Measurements from ENCODE around the gene ARAP3.

ARAP3 gene

DNA sequence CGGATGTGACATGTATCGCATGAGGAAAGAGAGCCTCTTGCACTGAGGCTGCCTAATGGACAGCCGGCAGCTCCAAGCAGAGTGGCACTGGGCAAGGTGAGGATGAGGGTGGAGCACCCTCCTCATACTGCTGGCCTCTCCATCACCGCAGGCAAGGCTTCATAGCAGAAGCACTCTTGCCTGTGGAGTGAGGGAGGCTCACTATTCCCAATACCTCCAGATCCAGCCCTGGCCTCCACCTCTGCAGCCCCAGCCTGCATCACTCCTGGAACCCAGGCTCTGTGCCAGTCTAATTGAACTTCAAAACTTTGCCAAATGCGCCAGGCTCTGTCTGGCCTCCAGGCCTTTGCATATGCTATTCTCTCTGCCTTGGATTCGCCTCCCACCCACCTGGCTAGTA, 29.7 kb upstream of the ARAP3 start:
- H3K36me3 Mint-ChIP-seq (ENCODE audit: low read depth), result no peaks in the 10 kb centered on the region
- DNase-seq, result no peak
- H3K4me3 Mint-ChIP-seq, result no peak overlapping the region
- TF ChIP-seq, protein P1, sequence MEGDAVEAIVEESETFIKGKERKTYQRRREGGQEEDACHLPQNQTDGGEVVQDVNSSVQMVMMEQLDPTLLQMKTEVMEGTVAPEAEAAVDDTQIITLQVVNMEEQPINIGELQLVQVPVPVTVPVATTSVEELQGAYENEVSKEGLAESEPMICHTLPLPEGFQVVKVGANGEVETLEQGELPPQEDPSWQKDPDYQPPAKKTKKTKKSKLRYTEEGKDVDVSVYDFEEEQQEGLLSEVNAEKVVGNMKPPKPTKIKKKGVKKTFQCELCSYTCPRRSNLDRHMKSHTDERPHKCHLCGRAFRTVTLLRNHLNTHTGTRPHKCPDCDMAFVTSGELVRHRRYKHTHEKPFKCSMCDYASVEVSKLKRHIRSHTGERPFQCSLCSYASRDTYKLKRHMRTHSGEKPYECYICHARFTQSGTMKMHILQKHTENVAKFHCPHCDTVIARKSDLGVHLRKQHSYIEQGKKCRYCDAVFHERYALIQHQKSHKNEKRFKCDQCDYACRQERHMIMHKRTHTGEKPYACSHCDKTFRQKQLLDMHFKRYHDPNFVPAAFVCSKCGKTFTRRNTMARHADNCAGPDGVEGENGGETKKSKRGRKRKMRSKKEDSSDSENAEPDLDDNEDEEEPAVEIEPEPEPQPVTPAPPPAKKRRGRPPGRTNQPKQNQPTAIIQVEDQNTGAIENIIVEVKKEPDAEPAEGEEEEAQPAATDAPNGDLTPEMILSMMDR (IDR thresholded peaks at IDR 0.05), result no peak
- peaks cover 21% of the 10 kb centered on the region for H3K4me1 Mint-ChIP-seq
- H3K9me3 Mint-ChIP-seq, result no peaks in the 10 kb centered on the region
- H3K27ac Mint-ChIP-seq, result no peak overlapping the region
- H3K27me3 Mint-ChIP-seq (ENCODE audit: low read depth, poor library complexity), result peaks cover 36% of the 10 kb centered on the region

DNA sequence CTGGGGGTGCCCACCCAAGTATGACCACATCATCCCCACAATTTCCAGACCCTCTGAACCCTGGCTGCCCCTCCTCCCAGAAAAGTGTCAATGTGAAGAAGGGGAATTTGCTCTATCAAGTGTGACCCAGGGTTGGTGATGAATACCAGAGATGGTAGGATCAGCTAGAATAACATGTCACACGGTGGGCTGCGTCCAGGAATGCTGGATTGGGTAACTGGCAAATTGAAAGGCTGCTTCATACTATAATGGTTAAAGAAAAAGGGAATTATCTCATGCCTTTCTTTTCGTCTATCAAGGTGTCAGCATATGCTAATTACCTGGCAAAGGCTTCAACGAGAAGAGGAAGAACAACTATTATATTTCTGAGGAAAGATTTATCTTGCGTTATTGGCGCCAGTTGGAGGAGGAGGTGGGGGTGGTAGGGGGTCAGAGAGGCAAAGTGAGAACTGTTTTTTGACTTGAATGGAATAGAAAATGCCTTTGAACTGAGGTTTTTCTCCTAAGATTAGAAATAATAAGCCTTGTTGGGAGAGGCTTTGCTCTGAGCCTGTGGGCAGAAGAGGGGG, 27.8 kb upstream of the ARAP3 start:
- Mint-ChIP-seq H3K4me1 (peaks cover 6% of the 10 kb centered on the region), H3K27ac (no peak overlapping the region), H3K9me3 (no peaks in the 10 kb centered on the region), H3K27me3 (ENCODE audit: low read depth, poor library complexity) (peaks cover 30% of the 10 kb centered on the region), H3K4me3 (no peak overlapping the region), H3K36me3 (ENCODE audit: low read depth) (no peaks in the 10 kb centered on the region)
- TF ChIP-seq, protein P1 (IDR thresholded peaks at IDR 0.05), result no peak
- no peak for DNase-seq

DNA sequence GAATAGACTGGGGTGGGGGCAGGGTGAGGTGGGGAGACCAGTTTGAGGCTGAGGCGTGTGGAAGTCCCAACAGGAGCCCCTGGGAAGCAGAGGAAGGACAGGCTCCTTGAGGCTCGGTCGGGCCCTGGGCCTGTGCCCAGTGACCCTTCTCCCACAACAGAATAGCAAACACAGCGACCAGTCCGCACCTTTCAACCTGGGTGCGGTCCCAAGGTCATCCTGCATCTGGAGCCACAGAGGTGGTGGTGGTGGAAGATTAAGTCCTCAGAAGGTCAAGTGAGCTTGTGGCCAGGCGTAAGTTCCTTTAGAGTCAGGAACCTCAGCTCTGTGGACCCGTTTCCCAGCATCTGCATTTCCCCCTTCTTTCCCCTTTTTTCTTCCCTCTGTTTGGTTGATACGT, 26.0 kb upstream of the ARAP3 start:
- no peak for DNase-seq
- Mint-ChIP-seq H3K9me3 (no peaks in the 10 kb centered on the region), H3K27ac (no peak overlapping the region), H3K4me3 (no peak overlapping the region), H3K4me1 (peaks cover 8% of the 10 kb centered on the region), H3K27me3 (ENCODE audit: low read depth, poor library complexity) (peaks cover 30% of the 10 kb centered on the region), H3K36me3 (ENCODE audit: low read depth) (no peaks in the 10 kb centered on the region)
- TF ChIP-seq, protein P1 (IDR thresholded peaks at IDR 0.05), result no peak

DNA sequence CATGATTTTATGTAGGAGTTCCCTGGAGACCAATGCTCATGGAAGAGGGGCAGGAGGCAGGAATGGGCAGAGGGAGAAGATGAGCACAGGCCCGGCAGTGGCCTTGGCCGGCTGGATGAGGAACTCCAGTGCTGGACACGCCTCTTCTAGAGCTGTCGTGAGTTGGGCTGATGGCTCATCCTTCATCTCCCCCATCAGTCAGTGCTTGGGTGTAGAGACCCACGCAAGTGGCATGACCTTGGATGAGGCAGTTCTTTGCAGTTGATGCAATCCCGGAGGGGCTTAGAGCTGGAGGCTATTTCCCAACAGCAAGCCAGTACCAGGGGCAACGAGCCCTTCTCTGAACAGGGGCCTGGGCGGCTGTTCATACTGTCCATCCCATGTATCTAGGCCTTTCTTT, 25.5 kb upstream of the ARAP3 start:
- Mint-ChIP-seq H3K27ac (no peak overlapping the region), H3K36me3 (ENCODE audit: low read depth) (no peaks in the 10 kb centered on the region), H3K9me3 (no peaks in the 10 kb centered on the region), H3K4me3 (no peak overlapping the region), H3K27me3 (ENCODE audit: low read depth, poor library complexity) (peaks cover 30% of the 10 kb centered on the region), H3K4me1 (peaks cover 12% of the 10 kb centered on the region)
- TF ChIP-seq, protein P1 (IDR thresholded peaks at IDR 0.05), result no peak
- no peak for DNase-seq

DNA sequence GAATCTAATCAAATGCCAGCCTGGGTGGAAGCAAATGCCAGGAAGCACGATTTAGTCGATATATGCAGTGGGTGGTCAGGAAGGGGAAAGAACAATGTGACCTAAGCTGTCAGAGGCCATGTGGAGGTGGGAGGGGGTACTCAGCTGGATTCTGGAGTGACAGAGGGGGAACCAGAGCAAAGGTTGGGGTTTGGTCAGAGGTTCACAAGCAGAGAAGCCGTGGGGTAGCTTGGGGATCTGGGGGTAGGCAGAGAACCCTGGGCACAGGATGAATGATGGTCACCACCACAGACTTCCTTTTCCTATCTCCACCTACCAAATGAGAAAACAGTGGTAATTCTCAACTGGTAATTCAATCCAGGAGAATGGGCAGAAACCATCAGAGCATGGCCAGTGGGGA, 24.1 kb upstream of the ARAP3 start:
- H3K9me3 Mint-ChIP-seq, result no peaks in the 10 kb centered on the region
- TF ChIP-seq, protein P1 (IDR thresholded peaks at IDR 0.05), result no peak
- peaks cover 16% of the 10 kb centered on the region for H3K4me1 Mint-ChIP-seq
- H3K27ac Mint-ChIP-seq, result no peak overlapping the region
- peaks cover 27% of the 10 kb centered on the region for H3K27me3 Mint-ChIP-seq (ENCODE audit: low read depth, poor library complexity)
- DNase-seq, result no peak
- no peak overlapping the region for H3K4me3 Mint-ChIP-seq
- no peaks in the 10 kb centered on the region for H3K36me3 Mint-ChIP-seq (ENCODE audit: low read depth)

DNA sequence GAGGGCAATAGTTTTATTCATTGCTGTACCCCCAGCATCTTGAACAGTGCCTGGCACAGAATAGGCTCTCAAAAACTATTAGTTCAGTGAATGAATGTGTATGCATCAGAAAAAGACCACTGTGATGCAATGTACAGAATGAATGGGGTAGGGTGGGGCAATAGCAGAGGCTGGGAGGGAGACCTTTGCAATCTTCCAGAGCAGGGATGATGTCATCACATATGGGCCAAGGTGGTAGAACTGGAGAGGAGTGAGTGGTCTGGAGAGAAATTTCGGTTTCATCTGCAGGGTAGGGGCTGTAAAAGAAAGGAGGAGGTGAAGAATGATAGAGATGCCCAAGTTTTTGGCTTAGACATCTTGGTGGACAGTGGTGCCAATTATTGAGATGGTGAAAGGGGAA, 23.4 kb upstream of the ARAP3 start:
- Mint-ChIP-seq H3K4me3 (no peak overlapping the region), H3K27me3 (ENCODE audit: low read depth, poor library complexity) (peaks cover 22% of the 10 kb centered on the region), H3K9me3 (no peaks in the 10 kb centered on the region), H3K4me1 (peaks cover 16% of the 10 kb centered on the region), H3K36me3 (ENCODE audit: low read depth) (no peaks in the 10 kb centered on the region), H3K27ac (no peak overlapping the region)
- TF ChIP-seq, protein P1 (IDR thresholded peaks at IDR 0.05), result no peak
- no peak for DNase-seq
